Stimulated activated CD4-positive, alpha-beta T cell treated with anti-CD3 and anti-CD28 coated beads, Interleukin-15, amount 100 ng/mL, for 24 hours (primary cell): ENCODE measurements around the gene SSBP4.

ENCODE experiments used
- DNase-seq: peaks from one replicate; pipeline ENCODE4 v3.0.0-alpha.2; 2020

Gene SSBP4

GRCh38 chr19:18422530-18423191, 3.5 kb downstream of the SSBP4 start:
- no peak for DNase-seq

- no peak for DNase-seq
Observed at GRCh38 chr19:18423258-18424020, 4.2 kb downstream of the SSBP4 start.

- no peak for DNase-seq
Observed at GRCh38 chr19:18424122-18424889, 5.1 kb downstream of the SSBP4 start.

- DNase-seq: no peak
Observed at GRCh38 chr19:18424890-18425514, 5.8 kb downstream of the SSBP4 start.

GRCh38 chr19:18425515-18426415, 6.6 kb downstream of the SSBP4 start:
- DNase-seq: no peak

GRCh38 chr19:18426416-18426767, 7.2 kb downstream of the SSBP4 start:
- DNase-seq: no peak

GRCh38 chr19:18427080-18427742, 8.0 kb downstream of the SSBP4 start:
- no peak for DNase-seq

- DNase-seq: no peak
Observed at GRCh38 chr19:18427743-18428113, 8.5 kb downstream of the SSBP4 start.

- no peak for DNase-seq
Observed at GRCh38 chr19:18428173-18428786, 9.1 kb downstream of the SSBP4 start.

- DNase-seq: peak; percentile 84
Observed at GRCh38 chr19:18428787-18429674, 9.8 kb downstream of the SSBP4 start.

- no peak for DNase-seq
Observed at GRCh38 chr19:18429717-18430416, 10.7 kb downstream of the SSBP4 start.

GRCh38 chr19:18430417-18431144, 11.4 kb downstream of the SSBP4 start:
- no peak for DNase-seq

GRCh38 chr19:18431351-18432197, 12.4 kb downstream of the SSBP4 start:
- DNase-seq: no peak

GRCh38 chr19:18432275-18433014, 13.2 kb downstream of the SSBP4 start:
- no peak for DNase-seq

- no peak for DNase-seq
Observed at GRCh38 chr19:18433015-18433691, 14.0 kb downstream of the SSBP4 start.

- DNase-seq: no peak
Observed at GRCh38 chr19:18433735-18434398, 14.7 kb downstream of the SSBP4 start.
